ENCODE measurements around the gene MMP17.

The MMP17 gene

GRCh38 chr12:131847456-131847855 lies 19.3 kb downstream of the MMP17 start:
- DNase-seq (ENCODE audit: low read depth in 2 of 3, low spot score in 1 of 3) = no peak

- DNase-seq (ENCODE audit: low read depth in 2 of 3, low spot score in 1 of 3) = no peak
These were observed 20.6 kb downstream of the MMP17 start for GRCh38 chr12:131848753-131849152.

GRCh38 chr12:131849700-131850553 lies 21.7 kb downstream of the MMP17 start:
- DNase-seq (ENCODE audit: low read depth in 2 of 3, low spot score in 1 of 3) = no peak

- DNase-seq (ENCODE audit: low read depth in 2 of 3, low spot score in 1 of 3) = no peak
These were observed 22.8 kb downstream of the MMP17 start for GRCh38 chr12:131850856-131851559.

- DNase-seq (ENCODE audit: low read depth in 2 of 3, low spot score in 1 of 3) = no peak
These were observed 23.8 kb downstream of the MMP17 start for GRCh38 chr12:131851741-131852550.

- DNase-seq (ENCODE audit: low read depth in 2 of 3, low spot score in 1 of 3) = no peak
These were observed 24.5 kb downstream of the MMP17 start for GRCh38 chr12:131852551-131853299.

- no peak for DNase-seq (ENCODE audit: low read depth in 2 of 3, low spot score in 1 of 3)
These were observed 25.9 kb downstream of the MMP17 start for GRCh38 chr12:131853832-131854797.

- DNase-seq (ENCODE audit: low read depth in 2 of 3, low spot score in 1 of 3) = no peak
These were observed 26.8 kb downstream of the MMP17 start for GRCh38 chr12:131854861-131855476.

GRCh38 chr12:131855521-131856142 lies 27.4 kb downstream of the MMP17 start:
- DNase-seq (ENCODE audit: low read depth in 2 of 3, low spot score in 1 of 3) = no peak

- DNase-seq (ENCODE audit: low read depth in 2 of 3, low spot score in 1 of 3) = no peak
These were observed 28.3 kb downstream of the MMP17 start for GRCh38 chr12:131856366-131857097.

- DNase-seq (ENCODE audit: low read depth in 2 of 3, low spot score in 1 of 3) = no peak
These were observed 30.0 kb downstream of the MMP17 start for GRCh38 chr12:131857908-131858850.

- DNase-seq (ENCODE audit: low read depth in 2 of 3, low spot score in 1 of 3) = no peak
These were observed 32.5 kb downstream of the MMP17 start for GRCh38 chr12:131860472-131861260.

- no peak for DNase-seq (ENCODE audit: low read depth in 2 of 3, low spot score in 1 of 3)
These were observed 33.3 kb downstream of the MMP17 start for GRCh38 chr12:131861261-131862083.

- no peak for DNase-seq (ENCODE audit: low read depth in 2 of 3, low spot score in 1 of 3)
These were observed 33.9 kb downstream of the MMP17 start for GRCh38 chr12:131862084-131862441.

- DNase-seq (ENCODE audit: low read depth in 2 of 3, low spot score in 1 of 3) = no peak
These were observed 34.4 kb downstream of the MMP17 start for GRCh38 chr12:131862600-131862993.
